Fibroblast of villous mesenchyme (primary cell): ENCODE measurements around the gene MMP20. TPM values are rescaled to one million over a fixed set of nuclear protein-coding genes. Genes with fewer than 3 reads are reported as not detected.

Experiments used
- DNase-seq: peaks from one replicate; pipeline ENCODE4 v3.0.0-alpha.2; 2010; ENCODE audit warnings: low read depth
- H3K4me3 ChIP-seq: 2 replicates; pipeline ENCODE4 v1.5.1; 2011; ENCODE audit warnings: low read depth, mild to moderate bottlenecking, low read length
- total RNA-seq: library from RNA; depleted of rRNA; stranded (reverse); fragments of >200 nt; gene quantifications from 2 replicates; pipeline ENCODE4 v1.2.3, GENCODE V29; 2012
- TF ChIP-seq, protein P1 (sequence below): IDR thresholded peaks from 2 replicates; pipeline ENCODE4 v1.5.1; 2012; ENCODE audit warnings: low read depth, mild to moderate bottlenecking, low read length; ENCODE audit not compliant: insufficient read depth

The MMP20 gene
- total RNA-seq, 1 donor = not detected

DNA sequence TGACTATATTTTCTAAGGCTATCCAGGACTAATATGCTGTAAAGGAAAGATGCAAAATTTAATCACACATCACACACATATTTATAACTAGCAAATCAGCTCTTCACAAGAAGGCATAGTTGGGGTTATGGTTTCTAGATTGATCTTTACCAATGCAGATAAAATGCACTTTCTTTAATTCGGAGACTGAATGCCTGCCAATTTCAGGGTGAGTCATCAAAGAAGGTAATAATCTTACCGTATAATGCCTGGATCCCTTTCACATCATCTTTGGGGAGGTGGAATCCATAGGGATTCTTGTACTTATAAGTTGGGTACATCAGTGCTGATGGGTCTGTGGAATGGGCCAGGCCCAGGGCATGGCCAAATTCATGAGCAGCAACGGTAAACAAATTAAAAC lies 16.4 kb downstream of the MMP20 start:
- DNase-seq = no peak
- H3K4me3 ChIP-seq = no peak overlapping the region
- TF ChIP-seq, protein P1, sequence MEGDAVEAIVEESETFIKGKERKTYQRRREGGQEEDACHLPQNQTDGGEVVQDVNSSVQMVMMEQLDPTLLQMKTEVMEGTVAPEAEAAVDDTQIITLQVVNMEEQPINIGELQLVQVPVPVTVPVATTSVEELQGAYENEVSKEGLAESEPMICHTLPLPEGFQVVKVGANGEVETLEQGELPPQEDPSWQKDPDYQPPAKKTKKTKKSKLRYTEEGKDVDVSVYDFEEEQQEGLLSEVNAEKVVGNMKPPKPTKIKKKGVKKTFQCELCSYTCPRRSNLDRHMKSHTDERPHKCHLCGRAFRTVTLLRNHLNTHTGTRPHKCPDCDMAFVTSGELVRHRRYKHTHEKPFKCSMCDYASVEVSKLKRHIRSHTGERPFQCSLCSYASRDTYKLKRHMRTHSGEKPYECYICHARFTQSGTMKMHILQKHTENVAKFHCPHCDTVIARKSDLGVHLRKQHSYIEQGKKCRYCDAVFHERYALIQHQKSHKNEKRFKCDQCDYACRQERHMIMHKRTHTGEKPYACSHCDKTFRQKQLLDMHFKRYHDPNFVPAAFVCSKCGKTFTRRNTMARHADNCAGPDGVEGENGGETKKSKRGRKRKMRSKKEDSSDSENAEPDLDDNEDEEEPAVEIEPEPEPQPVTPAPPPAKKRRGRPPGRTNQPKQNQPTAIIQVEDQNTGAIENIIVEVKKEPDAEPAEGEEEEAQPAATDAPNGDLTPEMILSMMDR = no peak

DNA sequence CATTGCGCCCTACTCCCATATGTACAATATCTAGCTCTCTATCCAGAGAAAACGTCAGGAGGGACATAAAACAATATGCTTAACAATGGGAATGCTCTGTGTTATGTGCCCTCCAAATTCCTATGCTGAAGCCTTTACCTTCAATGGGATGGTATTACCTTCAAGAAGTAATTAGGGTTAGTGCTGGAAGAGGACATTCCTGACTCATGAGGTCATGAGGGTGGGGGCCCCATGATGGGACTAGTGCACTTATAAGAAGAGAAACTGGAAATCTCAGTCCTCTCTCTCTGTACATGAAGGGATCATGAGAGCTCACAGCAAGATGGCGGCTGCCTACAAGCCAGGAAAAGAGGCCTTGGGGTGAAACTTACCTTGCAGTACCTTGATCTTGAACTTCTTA lies 20.3 kb downstream of the MMP20 start:
- TF ChIP-seq, protein P1 = no peak
- DNase-seq = no peak
- H3K4me3 ChIP-seq = no peak overlapping the region

DNA sequence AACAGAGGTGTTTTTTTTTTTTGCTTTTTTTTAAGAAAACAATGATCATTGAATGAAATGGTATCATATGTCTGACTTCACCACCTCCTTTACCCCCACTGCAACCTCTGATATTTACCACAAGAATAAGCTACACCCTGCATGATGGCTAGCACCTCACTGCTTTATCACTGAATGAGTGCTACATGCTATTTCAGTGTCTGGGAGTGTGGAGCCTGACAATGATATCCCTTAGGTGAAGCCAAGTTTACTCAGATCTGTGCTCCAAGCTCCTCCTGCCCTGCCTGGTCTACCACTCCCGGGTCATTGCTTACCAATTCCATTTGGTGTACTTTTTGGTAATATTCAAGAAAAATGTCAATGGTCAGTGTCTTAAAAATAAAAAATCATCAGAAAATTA lies 21.1 kb downstream of the MMP20 start:
- TF ChIP-seq, protein P1 = no peak
- H3K4me3 ChIP-seq = no peak overlapping the region
- DNase-seq = no peak

DNA sequence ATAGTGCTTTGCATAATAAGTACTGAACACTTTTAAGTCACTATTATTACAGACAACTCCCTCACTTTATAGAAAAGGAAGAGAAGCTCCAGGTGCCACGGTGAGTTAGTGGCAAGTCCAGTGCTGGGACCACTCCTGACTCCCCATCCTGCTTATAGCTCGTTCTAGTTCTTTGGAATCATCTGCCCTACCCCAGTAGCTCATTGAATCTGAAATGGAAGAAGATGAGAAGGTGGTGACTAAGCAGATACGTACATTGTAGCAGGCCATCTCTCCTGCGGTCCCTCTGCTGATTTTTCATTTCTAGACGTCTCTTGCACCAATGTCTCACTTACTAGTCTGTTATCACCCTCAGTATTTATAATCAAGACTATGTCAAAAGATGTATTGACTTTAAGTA lies 21.6 kb downstream of the MMP20 start:
- DNase-seq = no peak
- no peak overlapping the region for H3K4me3 ChIP-seq
- TF ChIP-seq, protein P1 = no peak

DNA sequence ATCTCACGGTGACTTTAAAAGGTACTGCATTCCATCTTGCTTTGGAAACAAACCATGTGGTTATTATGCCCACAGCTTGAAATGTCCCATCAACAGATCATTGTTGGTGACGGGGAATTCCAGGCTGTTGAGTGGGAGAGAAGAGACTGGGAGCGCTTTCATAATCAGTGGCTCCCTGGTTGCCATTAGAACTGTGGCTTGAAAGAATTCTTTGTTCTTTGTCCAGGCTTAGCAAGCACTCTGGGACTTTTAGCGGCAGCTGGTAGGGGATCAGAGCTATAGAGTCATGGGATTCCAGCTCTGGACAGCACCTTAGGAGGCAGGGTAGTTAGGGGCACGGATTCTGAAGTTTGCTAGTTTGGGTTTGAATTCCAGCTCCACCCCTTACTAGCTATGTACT lies 22.0 kb downstream of the MMP20 start:
- H3K4me3 ChIP-seq = no peak overlapping the region
- DNase-seq = peak; percentile 40
- TF ChIP-seq, protein P1 = no peak

DNA sequence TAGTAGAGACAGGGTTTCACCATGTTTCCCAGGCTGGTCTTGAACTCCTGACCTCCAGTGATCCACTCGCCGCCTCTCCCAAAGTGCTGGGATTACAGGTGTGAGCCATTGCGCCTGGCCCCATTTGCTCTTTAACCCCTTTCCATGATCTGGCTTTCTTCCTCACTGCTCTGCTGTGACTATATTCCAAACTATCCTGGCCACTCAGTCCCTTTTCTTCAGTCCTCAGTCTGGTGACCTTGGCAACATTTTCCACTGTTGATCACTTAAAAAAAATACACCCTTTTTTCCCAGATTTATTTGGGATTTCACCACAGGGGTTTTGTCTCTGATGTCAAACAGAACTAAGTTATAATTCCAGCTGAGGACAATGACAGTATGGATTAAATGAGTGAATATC lies 24.5 kb downstream of the MMP20 start:
- H3K4me3 ChIP-seq = no peak overlapping the region
- TF ChIP-seq, protein P1 = no peak
- DNase-seq = no peak

DNA sequence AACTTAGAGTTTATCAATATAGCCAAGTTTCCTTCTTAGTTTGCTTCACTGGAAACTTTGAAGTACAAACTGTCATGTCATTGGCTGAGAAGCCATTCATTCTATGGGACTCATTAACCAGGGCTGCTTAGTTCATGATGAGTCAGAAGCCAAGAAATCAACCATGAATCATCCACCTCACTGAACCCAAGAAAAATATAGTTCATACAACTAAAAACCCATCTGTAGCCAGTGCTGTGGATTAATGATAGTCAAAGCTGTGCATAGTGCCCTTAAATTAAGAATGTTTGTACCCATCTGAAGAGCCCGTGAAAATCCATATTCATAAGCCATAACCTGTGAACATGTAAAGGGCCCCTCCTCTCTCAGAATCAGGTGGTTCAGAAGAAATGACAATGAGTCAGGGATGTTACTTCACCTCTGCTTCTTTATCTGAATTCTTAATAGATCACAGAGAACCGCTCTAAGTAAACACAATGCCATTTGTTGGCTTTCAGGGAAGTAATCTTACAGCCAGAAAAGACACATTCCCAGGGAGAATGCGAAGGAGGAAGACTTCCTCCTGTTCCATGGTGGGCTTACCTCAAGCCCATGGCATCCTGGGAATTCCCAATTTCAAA lies 25.4 kb downstream of the MMP20 start:
- peak; percentile 89 for DNase-seq
- H3K4me3 ChIP-seq = no peak overlapping the region
- TF ChIP-seq, protein P1 = no peak
